ENCODE data around the gene SLIT3.
"Not testable (repeated sequence)": the region's sequence is repeated elsewhere in the genome, so short reads cannot be mapped to it uniquely, and the experiment has no call there.

SLIT3 gene

GRCh38 chr5:168637281-168637680 lies 663.7 kb downstream of the SLIT3 start:
- DNase-seq (ENCODE audit: low spot score), result no peak

GRCh38 chr5:168630958-168631357 lies 670.0 kb downstream of the SLIT3 start:
- not testable (repeated sequence) for DNase-seq (ENCODE audit: low spot score)

- DNase-seq (ENCODE audit: low spot score), result no peak
Observed at GRCh38 chr5:168624850-168625364, 676.0 kb downstream of the SLIT3 start.

- DNase-seq (ENCODE audit: low spot score), result no peak
Observed at GRCh38 chr5:168620807-168621206, 680.1 kb downstream of the SLIT3 start.

- no peak for DNase-seq (ENCODE audit: low spot score)
Observed at GRCh38 chr5:168614661-168615060, 686.3 kb downstream of the SLIT3 start.

- DNase-seq (ENCODE audit: low spot score), result no peak
Observed at GRCh38 chr5:168613996-168614395, 686.9 kb downstream of the SLIT3 start.

GRCh38 chr5:168613396-168613795 lies 687.5 kb downstream of the SLIT3 start:
- no peak for DNase-seq (ENCODE audit: low spot score)

GRCh38 chr5:168612996-168613395 lies 687.9 kb downstream of the SLIT3 start:
- no peak for DNase-seq (ENCODE audit: low spot score)

GRCh38 chr5:168612123-168612522 lies 688.8 kb downstream of the SLIT3 start:
- no peak for DNase-seq (ENCODE audit: low spot score)

Measured in D341Med (cell line).